Memory B cell (primary cell): ENCODE data around the gene POLR2E.

Experiments used
- ATAC-seq: fragments of 150-1000 bp; cut with Tn5 transposase; 2 replicates; pipeline ENCODE4 v1.10.0; 2021; ENCODE audit warnings: low read depth, mild to moderate bottlenecking, moderate library complexity
- DNase-seq, 2 donors: peaks; one replicate each; pipeline ENCODE4 v3.0.0; 2022; ENCODE audit warnings: low spot score in 2 of 2
- H3K27ac Mint-ChIP-seq: one replicate; pipeline ENCODE4 v1.8.0; 2022; ENCODE audit warnings: mild to moderate bottlenecking, moderate library complexity, mixed read lengths
- H3K27me3 Mint-ChIP-seq: one replicate; pipeline ENCODE4 v1.8.0; 2022; ENCODE audit warnings: mixed read lengths
- H3K36me3 Mint-ChIP-seq: one replicate; pipeline ENCODE4 v1.8.0; 2022; ENCODE audit warnings: mild to moderate bottlenecking, mixed read lengths
- H3K4me1 Mint-ChIP-seq: one replicate; pipeline ENCODE4 v1.8.0; 2022; ENCODE audit warnings: mixed read lengths
- H3K4me3 Mint-ChIP-seq: one replicate; pipeline ENCODE4 v1.8.0; 2022; ENCODE audit warnings: mild to moderate bottlenecking, moderate library complexity, mixed read lengths
- H3K9me3 Mint-ChIP-seq: one replicate; pipeline ENCODE4 v1.8.0; 2022; ENCODE audit warnings: mixed read lengths

POLR2E gene

DNA sequence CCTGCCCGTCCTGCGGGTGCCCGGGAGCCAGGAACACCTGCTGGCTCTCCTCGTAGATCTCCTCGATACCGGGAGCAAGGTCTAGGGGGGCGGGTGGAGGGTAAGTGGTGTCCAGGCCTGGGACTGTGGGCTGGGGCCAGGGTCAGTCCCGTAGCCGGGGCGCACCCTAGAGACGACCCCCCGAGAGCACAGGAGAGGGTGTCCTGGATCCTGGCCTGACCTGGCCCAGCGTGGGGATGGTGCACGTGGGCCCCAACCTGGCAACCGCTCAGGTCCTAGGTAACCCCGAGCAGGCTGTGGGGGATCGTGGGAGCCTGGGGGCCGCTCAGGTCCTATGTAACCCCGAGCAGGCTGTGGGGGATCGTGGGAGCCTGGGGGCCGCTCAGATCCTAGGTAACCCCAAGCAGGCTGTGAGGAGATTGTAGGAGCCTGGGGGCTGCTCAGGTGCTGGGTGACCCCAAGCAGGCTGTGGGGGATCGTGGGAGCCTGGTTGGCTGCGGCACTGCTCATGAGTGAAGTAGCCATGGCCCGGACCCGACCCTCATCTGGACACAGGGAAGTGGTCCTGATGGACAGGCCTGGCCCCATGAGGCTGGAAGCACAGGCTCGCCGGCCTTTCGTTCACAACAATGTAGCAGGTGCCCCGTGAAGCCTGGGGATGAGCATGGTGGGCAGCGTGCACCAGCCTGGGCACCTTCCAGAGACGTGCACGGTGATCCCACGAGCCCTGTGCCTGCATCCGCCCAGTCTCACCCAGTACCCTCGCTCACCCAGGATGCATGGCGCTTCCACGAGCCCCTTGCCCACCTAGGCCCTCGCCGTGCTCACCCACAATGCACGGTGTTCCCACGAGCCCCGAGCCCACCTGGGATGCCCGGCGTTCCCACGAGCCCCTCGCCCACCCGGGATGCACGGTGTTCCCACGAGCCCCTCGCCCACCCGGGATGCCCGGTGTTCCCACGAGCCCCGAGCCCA is 14.8 kb upstream of the POLR2E start:
- ATAC-seq (no peak), DNase-seq (no peak)
- H3K27me3 Mint-ChIP-seq = no peaks in the 10 kb centered on the region
- peaks cover 6% of the 10 kb centered on the region for H3K4me1 Mint-ChIP-seq
- no peak overlapping the region for H3K27ac Mint-ChIP-seq
- no peaks in the 10 kb centered on the region for H3K9me3 Mint-ChIP-seq
- no peak overlapping the region for H3K4me3 Mint-ChIP-seq
- peaks cover 1% of the 10 kb centered on the region for H3K36me3 Mint-ChIP-seq

- ATAC-seq = no peak
- Mint-ChIP-seq H3K9me3 (no peaks in the 10 kb centered on the region), H3K36me3 (peaks cover 1% of the 10 kb centered on the region), H3K4me1 (peaks cover 6% of the 10 kb centered on the region), H3K27ac (no peak overlapping the region), H3K27me3 (no peaks in the 10 kb centered on the region), H3K4me3 (no peak overlapping the region)
- no peak for DNase-seq
Measured at GRCh38 chr19:1109032-1109551, 13.9 kb upstream of the POLR2E start.

GRCh38 chr19:1108291-1109031 is 13.3 kb upstream of the POLR2E start:
- no peak overlapping the region for H3K4me3 Mint-ChIP-seq
- ATAC-seq = no peak
- no peaks in the 10 kb centered on the region for H3K9me3 Mint-ChIP-seq
- H3K4me1 Mint-ChIP-seq = peaks cover 5% of the 10 kb centered on the region
- no peak overlapping the region for H3K27ac Mint-ChIP-seq
- no peaks in the 10 kb centered on the region for H3K27me3 Mint-ChIP-seq
- peaks cover 1% of the 10 kb centered on the region for H3K36me3 Mint-ChIP-seq
- no peak for DNase-seq

- H3K36me3 Mint-ChIP-seq = peaks cover 1% of the 10 kb centered on the region
- no peak for ATAC-seq
- H3K9me3 Mint-ChIP-seq = no peaks in the 10 kb centered on the region
- H3K27me3 Mint-ChIP-seq = no peaks in the 10 kb centered on the region
- peaks cover 4% of the 10 kb centered on the region for H3K4me1 Mint-ChIP-seq
- no peak overlapping the region for H3K4me3 Mint-ChIP-seq
- DNase-seq = no peak
- H3K27ac Mint-ChIP-seq = peak overlapping the region; percentile 68
Measured at GRCh38 chr19:1107661-1108261, 12.6 kb upstream of the POLR2E start.

DNA sequence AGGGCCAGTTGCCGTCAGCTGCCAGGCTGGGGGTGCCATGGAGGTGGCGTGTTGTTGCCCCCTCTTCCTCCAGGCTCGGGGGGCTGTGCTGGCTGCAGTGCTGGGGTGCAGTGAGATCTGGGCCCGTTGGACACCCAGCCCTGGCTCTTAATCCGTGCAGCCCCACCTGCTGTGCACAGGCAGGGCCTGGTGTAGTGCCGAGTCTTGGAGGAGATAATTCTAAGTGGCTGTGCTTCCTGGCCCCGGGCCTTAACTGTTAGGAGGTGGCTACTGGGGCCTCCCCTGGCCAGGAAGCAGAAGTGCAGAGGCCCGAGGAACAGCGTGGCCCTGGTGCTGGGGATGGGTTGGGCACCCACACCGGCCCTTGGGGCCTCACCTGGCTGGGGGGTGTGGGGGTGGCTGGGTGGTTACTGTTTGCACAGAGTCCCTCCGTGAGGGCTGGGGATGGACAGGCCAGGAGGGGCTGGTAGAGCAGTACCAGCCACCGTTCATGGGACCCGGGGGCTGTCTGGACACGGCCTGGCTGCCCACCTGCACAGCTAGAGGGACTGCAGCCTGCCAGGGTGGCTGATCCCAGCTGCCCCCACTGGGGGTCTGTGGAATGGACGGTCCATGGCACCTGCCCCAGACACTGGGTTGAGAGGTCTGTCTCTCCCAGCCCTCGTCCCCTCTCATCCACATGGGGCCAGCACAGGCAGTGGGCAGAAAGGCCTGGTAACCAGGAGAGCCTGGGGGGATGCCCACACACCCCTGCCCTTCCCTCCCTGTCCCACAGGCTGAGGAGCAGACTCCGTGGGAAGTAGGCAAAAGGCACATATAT is 11.9 kb upstream of the POLR2E start:
- H3K27me3 Mint-ChIP-seq = no peaks in the 10 kb centered on the region
- DNase-seq = no peak

DNA sequence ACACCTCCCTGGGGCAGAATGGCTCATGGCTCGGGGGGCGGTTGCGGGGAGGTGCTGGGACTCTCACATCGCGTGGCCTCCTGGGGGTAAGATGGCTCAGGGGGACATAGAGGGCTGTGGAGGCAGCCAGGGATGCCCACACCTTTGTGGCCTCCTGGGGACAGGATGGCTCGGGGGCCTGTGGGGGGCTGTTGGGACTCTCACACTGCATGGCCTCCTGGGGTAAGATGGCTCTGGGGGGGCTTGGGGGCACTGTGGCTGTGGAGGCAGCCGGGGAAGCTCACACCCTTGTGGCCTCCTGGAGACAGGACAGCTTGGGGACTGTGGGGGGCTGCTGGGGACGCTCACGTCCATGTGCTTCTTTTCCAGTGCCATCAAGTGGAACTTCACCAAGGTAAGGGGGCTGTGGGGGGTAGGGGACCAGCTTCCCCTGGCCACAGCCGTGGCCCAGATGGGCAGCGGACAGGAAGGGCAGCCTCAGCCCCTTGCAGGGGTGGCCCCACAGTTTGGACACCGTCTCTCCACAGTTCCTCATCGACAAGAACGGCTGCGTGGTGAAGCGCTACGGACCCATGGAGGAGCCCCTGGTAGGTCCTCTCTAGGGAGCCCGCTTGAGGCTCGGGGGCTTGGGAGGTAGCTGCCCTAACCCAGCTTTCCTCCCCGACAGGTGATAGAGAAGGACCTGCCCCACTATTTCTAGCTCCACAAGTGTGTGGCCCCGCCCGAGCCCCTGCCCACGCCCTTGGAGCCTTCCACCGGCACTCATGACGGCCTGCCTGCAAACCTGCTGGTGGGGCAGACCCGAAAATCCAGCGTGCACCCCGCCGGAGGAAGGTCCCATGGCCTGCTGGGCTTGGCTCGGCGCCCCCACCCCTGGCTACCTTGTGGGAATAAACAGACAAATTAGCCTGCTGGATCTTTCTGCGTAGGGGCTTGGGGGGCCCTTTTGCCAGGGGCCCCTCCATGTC is 11.0 kb upstream of the POLR2E start:
- Mint-ChIP-seq H3K36me3 (peaks cover 1% of the 10 kb centered on the region), H3K4me1 (peaks cover 8% of the 10 kb centered on the region), H3K27me3 (no peaks in the 10 kb centered on the region), H3K4me3 (peak overlapping the region; percentile 59), H3K9me3 (no peaks in the 10 kb centered on the region), H3K27ac (peak overlapping the region; percentile 85)
- DNase-seq (no peak), ATAC-seq (no peak)

More for the DNA sequence above, 11.9 kb upstream of the POLR2E start:
- no peak for ATAC-seq
- Mint-ChIP-seq H3K4me1 (peaks cover 4% of the 10 kb centered on the region), H3K9me3 (no peaks in the 10 kb centered on the region), H3K36me3 (peaks cover 1% of the 10 kb centered on the region), H3K4me3 (no peak overlapping the region), H3K27ac (peak overlapping the region; percentile 68)

- no peaks in the 10 kb centered on the region for H3K9me3 Mint-ChIP-seq
- H3K27ac Mint-ChIP-seq = peak overlapping the region; percentile 85
- peaks cover 1% of the 10 kb centered on the region for H3K36me3 Mint-ChIP-seq
- DNase-seq (peak in 1 of 2 donors; percentile 59), ATAC-seq (peak; percentile 0)
- peak overlapping the region; percentile 78 for H3K4me3 Mint-ChIP-seq
- peaks cover 8% of the 10 kb centered on the region for H3K4me1 Mint-ChIP-seq
- no peaks in the 10 kb centered on the region for H3K27me3 Mint-ChIP-seq
Measured at GRCh38 chr19:1105008-1105872, 10.1 kb upstream of the POLR2E start.

DNA sequence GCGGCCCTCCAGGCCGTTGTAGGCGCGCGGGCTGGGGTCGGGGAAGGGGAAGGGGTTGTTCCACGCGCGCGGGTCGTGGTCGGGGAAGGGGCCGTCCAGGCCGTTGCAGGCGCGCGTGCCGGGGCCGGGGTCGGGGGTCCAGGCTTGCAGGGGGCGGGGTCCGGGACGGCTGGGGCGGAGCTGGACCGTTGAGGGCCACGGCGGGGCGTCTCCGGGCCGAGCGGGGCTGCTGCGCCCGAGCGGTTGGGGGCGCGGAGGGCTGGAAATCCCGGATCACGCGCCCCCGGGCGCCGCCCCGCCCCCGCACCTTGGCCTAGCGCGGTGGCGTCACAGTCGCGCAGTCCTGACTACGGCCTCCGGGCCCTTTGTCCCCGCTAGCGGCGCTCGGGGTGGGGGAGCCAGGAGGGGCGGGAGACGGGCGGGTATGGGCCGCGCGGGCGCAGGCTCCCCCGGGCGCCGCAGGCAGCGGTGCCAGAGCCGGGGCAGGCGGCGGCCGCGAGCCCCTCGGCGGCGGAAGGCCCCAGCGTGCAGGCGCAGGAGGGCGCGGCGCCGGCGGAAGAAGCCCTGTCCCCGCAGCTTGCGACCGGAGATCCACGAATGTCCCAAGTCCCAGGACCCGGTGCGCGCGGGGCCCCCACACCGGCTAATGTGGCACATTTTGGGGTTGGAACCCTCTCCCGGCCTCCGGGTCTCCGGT is 9.3 kb upstream of the POLR2E start:
- H3K27ac Mint-ChIP-seq = peak overlapping the region; percentile 85
- peaks cover 8% of the 10 kb centered on the region for H3K4me1 Mint-ChIP-seq
- peak; percentile 65 for ATAC-seq
- no peaks in the 10 kb centered on the region for H3K27me3 Mint-ChIP-seq
- peak overlapping the region; percentile 78 for H3K4me3 Mint-ChIP-seq
- H3K9me3 Mint-ChIP-seq = no peaks in the 10 kb centered on the region
- DNase-seq = peak; percentile 90 to 91
- peaks cover 1% of the 10 kb centered on the region for H3K36me3 Mint-ChIP-seq

GRCh38 chr19:1103708-1104310 is 8.6 kb upstream of the POLR2E start, which contains the start of gene GPX4:
GPX4 (plus strand) TSS chr19:1103994; CDS start chr19:1104044, 50 bp downstream.
- peaks cover 10% of the 10 kb centered on the region for H3K4me1 Mint-ChIP-seq
- no peaks in the 10 kb centered on the region for H3K27me3 Mint-ChIP-seq
- H3K36me3 Mint-ChIP-seq = peaks cover 1% of the 10 kb centered on the region
- peak within 1 kb of the TSS; percentile 85 for H3K27ac Mint-ChIP-seq
- H3K4me3 Mint-ChIP-seq = peak within 1 kb of the TSS; percentile 78
- no peaks in the 10 kb centered on the region for H3K9me3 Mint-ChIP-seq
- DNase-seq (peak; percentile 88 to 94), ATAC-seq (peak; percentile 80)

DNA sequence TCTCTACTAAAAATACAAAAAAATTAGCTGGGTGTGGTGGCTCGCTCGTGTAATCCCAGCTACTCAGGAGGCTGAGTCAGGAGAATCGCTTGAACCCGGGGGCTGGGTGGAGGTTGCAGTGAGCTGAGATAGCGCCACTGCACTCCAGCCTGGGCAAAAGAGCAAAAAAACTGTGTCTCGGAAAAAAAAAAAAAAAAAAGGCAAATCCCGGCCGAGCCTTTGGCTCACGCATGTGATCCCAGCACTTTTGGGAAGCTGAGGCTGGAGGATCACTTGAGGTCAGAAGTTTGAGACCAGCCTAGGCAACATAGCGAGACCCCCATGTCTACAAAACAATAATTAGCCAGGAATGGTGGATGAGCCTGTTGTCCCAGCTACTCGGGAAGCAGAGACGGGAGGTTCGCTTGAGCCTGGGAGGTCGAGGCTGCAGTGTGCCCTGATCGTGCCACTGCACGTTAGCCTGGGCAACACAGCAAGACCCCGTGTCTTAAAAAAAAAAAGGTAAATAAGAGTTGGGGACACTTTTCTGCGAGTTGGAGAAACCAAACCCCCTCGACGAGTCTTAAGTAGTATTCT is 8.0 kb upstream of the POLR2E start:
- Mint-ChIP-seq H3K27ac (peak overlapping the region; percentile 85), H3K9me3 (no peaks in the 10 kb centered on the region), H3K4me1 (peaks cover 11% of the 10 kb centered on the region), H3K36me3 (no peaks in the 10 kb centered on the region), H3K4me3 (peak overlapping the region; percentile 71), H3K27me3 (no peaks in the 10 kb centered on the region)
- ATAC-seq = no peak
- DNase-seq = no peak
